GM18858 (cell line): ENCODE measurements around the gene FPR1.
"Not testable (repeated sequence)": the region's sequence is repeated elsewhere in the genome, so short reads cannot be mapped to it uniquely, and the experiment has no call there.

Experiments used
- ATAC-seq: cut with Tn5 transposase; IDR thresholded peaks from one replicate; pipeline ENCODE4 v1.9.1; 2021; ENCODE audit not compliant: unreplicated experiment

FPR1 gene

GRCh38 chr19:51738523-51738922 is 13.2 kb downstream of the FPR1 start:
- not testable (repeated sequence) for ATAC-seq

GRCh38 chr19:51737924-51738323 is 13.8 kb downstream of the FPR1 start:
- no peak for ATAC-seq

GRCh38 chr19:51737389-51737788 is 14.3 kb downstream of the FPR1 start:
- ATAC-seq: no peak

GRCh38 chr19:51735759-51736449 is 15.8 kb downstream of the FPR1 start:
- ATAC-seq: no peak

- ATAC-seq: no peak
Observed at GRCh38 chr19:51733742-51734522, 17.7 kb downstream of the FPR1 start.

- no peak for ATAC-seq
Observed at GRCh38 chr19:51729781-51730180, 21.9 kb downstream of the FPR1 start.

- ATAC-seq: no peak
Observed at GRCh38 chr19:51727349-51727880, 24.3 kb downstream of the FPR1 start.

- no peak for ATAC-seq
Observed at GRCh38 chr19:51726049-51726448, 25.6 kb downstream of the FPR1 start.

GRCh38 chr19:51724543-51724942 is 27.1 kb downstream of the FPR1 start:
- ATAC-seq: no peak

- no peak for ATAC-seq
Observed at GRCh38 chr19:51722492-51722891, 29.2 kb downstream of the FPR1 start.

GRCh38 chr19:51721905-51722304 is 29.8 kb downstream of the FPR1 start:
- ATAC-seq: no peak

GRCh38 chr19:51719251-51719988 is 32.3 kb downstream of the FPR1 start:
- no peak for ATAC-seq

- ATAC-seq: no peak
Observed at GRCh38 chr19:51716925-51717324, 34.8 kb downstream of the FPR1 start.

GRCh38 chr19:51715850-51716249 is 35.8 kb downstream of the FPR1 start:
- ATAC-seq: no peak

GRCh38 chr19:51714848-51715247 is 36.8 kb downstream of the FPR1 start:
- ATAC-seq: no peak

- ATAC-seq: no peak
Observed at GRCh38 chr19:51713319-51714285, 38.1 kb downstream of the FPR1 start.

- ATAC-seq: no peak
Observed at GRCh38 chr19:51712461-51713081, 39.1 kb downstream of the FPR1 start.

- no peak for ATAC-seq
Observed at GRCh38 chr19:51711702-51712101, 40.0 kb downstream of the FPR1 start.

- ATAC-seq: no peak
Observed at GRCh38 chr19:51710163-51710562, 41.5 kb downstream of the FPR1 start.

GRCh38 chr19:51709575-51709974 is 42.1 kb downstream of the FPR1 start:
- ATAC-seq: no peak
